Smooth muscle cell (in vitro differentiated cells): ENCODE data around the gene KLHL7. TPM values are rescaled to one million over a fixed set of nuclear protein-coding genes. Genes with fewer than 3 reads are reported as not detected.
A peak's percentile ranks its signal among the peaks of the same experiment; 100 is the strongest.
"Not testable (repeated sequence)": the region's sequence is repeated elsewhere in the genome, so short reads cannot be mapped to it uniquely, and the experiment has no call there.

Experiments
- DNase-seq: peaks from one replicate; lab custom pipeline; 2025; ENCODE audit not compliant: unreplicated experiment; lab: John Stamatoyannopoulos, UW
- H2AFZ ChIP-seq: fragments of 200-600 bp; sonication (generic); 2 replicates; pipeline ENCODE4 v1.6.0; 2016; ENCODE audit warnings: antibody characterized with exemption, low read depth, mild to moderate bottlenecking
- H3F3A ChIP-seq: fragments of 200-600 bp; sonication (generic); 2 replicates; pipeline ENCODE4 v1.6.0; 2017; ENCODE audit warnings: antibody characterized with exemption, low read depth
- H3K27ac ChIP-seq: fragments of 200-600 bp; sonication (generic); 2 replicates; pipeline ENCODE4 v1.5.1; 2016; ENCODE audit warnings: low read depth, mild to moderate bottlenecking
- H3K27me3 ChIP-seq: fragments of 200-600 bp; sonication (generic); 2 replicates; pipeline ENCODE4 v1.6.1; 2016; ENCODE audit warnings: low read depth, mild to moderate bottlenecking
- H3K36me3 ChIP-seq: fragments of 200-600 bp; sonication (generic); 2 replicates; pipeline ENCODE4 v1.5.1; 2016; ENCODE audit warnings: low read depth
- H3K4me1 ChIP-seq: fragments of 200-600 bp; sonication (generic); 2 replicates; pipeline ENCODE4 v1.5.1; 2016; ENCODE audit warnings: low read depth
- H3K4me2 ChIP-seq: fragments of 200-600 bp; sonication (generic); 2 replicates; pipeline ENCODE4 v1.6.0; 2016; ENCODE audit warnings: mild to moderate bottlenecking
- H3K4me3 ChIP-seq: fragments of 200-600 bp; sonication (generic); 2 replicates; pipeline ENCODE4 v1.5.1; 2016; ENCODE audit warnings: mild to moderate bottlenecking
- H3K79me2 ChIP-seq: fragments of 200-600 bp; sonication (generic); 2 replicates; pipeline ENCODE4 v1.6.0; 2016; ENCODE audit warnings: low read depth, mild to moderate bottlenecking
- H3K9ac ChIP-seq: fragments of 200-600 bp; sonication (generic); 2 replicates; pipeline ENCODE4 v1.6.0; 2016; ENCODE audit warnings: low read depth
- H3K9me3 ChIP-seq: fragments of 200-600 bp; sonication (generic); replicated peaks from 2 replicates; pipeline ENCODE4 v1.5.1; 2016; ENCODE audit warnings: low read depth
- H4K20me1 ChIP-seq: fragments of 200-600 bp; sonication (generic); 2 replicates; pipeline ENCODE4 v1.6.0; 2016; ENCODE audit warnings: low read depth
- CTCF ChIP-seq: fragments of 200-600 bp; sonication (generic); IDR thresholded peaks from 2 replicates; pipeline ENCODE4 v1.5.1; 2017; ENCODE audit warnings: borderline replicate concordance, mild to moderate bottlenecking, antibody characterized with exemption; ENCODE audit not compliant: insufficient read depth, poor library complexity, severe bottlenecking
- WGBS: methylation state at CpG from one replicate; pipeline ENCODE4 v1.1.7; 2016; ENCODE audit warnings: low lambda C conversion rate; 5-methylcytosine and 5-hydroxymethylcytosine counted together
- polyA plus RNA-seq: library from polyadenylated mRNA; unstranded; fragments of >200 nt; fragmentation: Nextera tagmentation; extraction: Ambion mirVana; gene quantifications from 2 replicates; pipeline ENCODE4 v1.2.1, GENCODE V29; 2016
- total RNA-seq: library from RNA; depleted of rRNA; stranded (reverse); fragments of >200 nt; gene quantifications from 2 replicates; pipeline ENCODE4 v1.2.3, GENCODE V29; 2014

The KLHL7 gene
- total and polyA plus RNA-seq, 2 experiments from 2014 or later, result 40.1 to 56.4 TPM

DNA sequence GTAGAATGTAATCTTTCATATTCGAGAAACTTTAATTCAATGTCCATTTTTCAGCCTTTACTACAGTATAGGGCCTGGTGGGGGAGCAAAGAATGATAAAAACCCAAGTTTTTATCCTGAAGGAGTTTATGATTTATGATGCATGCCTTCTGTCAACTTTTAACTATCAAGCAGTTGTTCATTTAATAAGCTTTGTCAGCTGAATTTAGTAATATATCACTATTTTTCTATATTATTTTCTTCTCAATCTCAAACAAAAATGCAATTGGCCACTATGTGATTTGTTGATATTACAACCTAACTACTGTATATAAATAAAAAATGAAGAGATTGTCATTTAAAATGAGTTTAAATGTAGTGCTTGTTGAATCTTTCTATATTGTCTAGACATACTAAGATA is 78.7 kb downstream of the KLHL7 start:
- Histone ChIP-seq H3K4me3 (peak overlapping the region; percentile 1), H2AFZ (no peak overlapping the region), H4K20me1 (peaks cover 11% of the 10 kb centered on the region), H3K36me3 (peaks cover 18% of the 10 kb centered on the region), H3K4me2 (peak overlapping the region; percentile 92), H3K27ac (no peak overlapping the region), H3F3A (no peaks in the 10 kb centered on the region), H3K27me3 (no peaks in the 10 kb centered on the region), H3K9ac (no peak overlapping the region), H3K79me2 (peaks cover 65% of the 10 kb centered on the region), H3K4me1 (peaks cover 18% of the 10 kb centered on the region), H3K9me3 (no peaks in the 10 kb centered on the region)
- DNase-seq, result no peak
- TF ChIP-seq CTCF, result no peak
- 96% methylated on average over 1 of the region's 1 CpG for WGBS

DNA sequence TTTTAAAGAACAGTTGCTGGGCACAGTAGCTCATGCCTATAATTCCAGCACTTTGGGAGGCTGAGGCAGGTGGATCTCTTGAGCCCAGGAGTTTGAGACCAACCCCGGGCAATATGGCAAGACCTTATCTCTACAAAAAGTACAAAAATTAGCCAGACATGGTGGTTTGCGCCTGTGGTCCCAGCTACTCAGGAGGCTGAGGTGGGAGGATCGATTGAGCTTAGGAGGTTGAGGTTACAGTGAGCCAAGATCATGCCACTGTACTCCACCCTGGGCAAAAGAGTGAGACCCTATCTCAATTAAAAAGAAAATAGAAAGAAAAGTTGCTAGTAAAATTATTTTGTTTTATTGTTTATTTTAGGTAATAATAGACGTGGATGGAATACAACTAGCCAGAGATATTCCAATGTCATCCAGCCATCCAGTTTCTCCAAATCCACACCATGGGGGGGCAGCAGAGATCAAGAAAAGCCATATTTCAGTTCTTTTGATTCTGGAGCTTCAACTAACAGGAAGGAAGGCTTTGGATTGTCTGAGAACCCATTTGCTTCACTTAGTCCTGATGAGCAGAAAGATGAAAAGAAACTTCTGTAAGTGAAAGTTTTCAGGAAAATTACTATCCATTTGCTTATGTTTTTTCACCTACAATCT is 79.2 kb downstream of the KLHL7 start:
- H3K9ac ChIP-seq, result no peak overlapping the region
- no peak for DNase-seq
- H3K36me3 ChIP-seq, result peaks cover 19% of the 10 kb centered on the region
- H3K4me3 ChIP-seq, result peak overlapping the region; percentile 1
- H2AFZ ChIP-seq, result no peak overlapping the region
- no peak overlapping the region for H3K27ac ChIP-seq
- peak; percentile 43 for TF ChIP-seq CTCF
- H3K79me2 ChIP-seq, result peaks cover 65% of the 10 kb centered on the region
- peaks cover 11% of the 10 kb centered on the region for H4K20me1 ChIP-seq
- H3K9me3 ChIP-seq, result no peaks in the 10 kb centered on the region
- no peaks in the 10 kb centered on the region for H3K27me3 ChIP-seq
- H3K4me1 ChIP-seq, result peaks cover 18% of the 10 kb centered on the region
- no peak overlapping the region for H3K4me2 ChIP-seq
- 91% methylated on average over 4 of the region's 4 CpGs for WGBS
- no peaks in the 10 kb centered on the region for H3F3A ChIP-seq

DNA sequence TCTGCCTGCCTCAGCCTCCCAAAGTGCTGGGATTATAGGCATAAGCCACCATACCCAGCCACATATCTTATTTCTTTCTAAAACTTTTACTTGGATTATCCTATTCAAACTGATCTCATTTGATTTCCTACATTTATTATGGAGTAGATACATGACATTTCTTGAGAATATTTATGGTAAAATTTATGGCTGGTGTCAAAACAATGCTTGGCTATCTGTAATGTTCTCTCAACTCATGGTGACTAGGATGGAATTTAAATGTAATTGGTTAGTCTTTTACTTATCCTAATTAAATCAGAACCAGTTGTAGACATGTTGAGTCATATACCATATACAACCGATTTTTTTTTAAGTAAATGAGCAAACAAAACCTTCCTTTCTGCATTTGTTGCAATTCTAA is 80.4 kb downstream of the KLHL7 start:
- no peak for TF ChIP-seq CTCF
- Histone ChIP-seq H3K4me2 (no peak overlapping the region), H3K27ac (no peak overlapping the region), H2AFZ (no peak overlapping the region), H4K20me1 (peaks cover 11% of the 10 kb centered on the region), H3K4me1 (peaks cover 18% of the 10 kb centered on the region), H3K27me3 (no peaks in the 10 kb centered on the region), H3K79me2 (peaks cover 68% of the 10 kb centered on the region), H3F3A (no peaks in the 10 kb centered on the region), H3K36me3 (peaks cover 27% of the 10 kb centered on the region), H3K4me3 (no peak overlapping the region), H3K9ac (no peak overlapping the region), H3K9me3 (no peaks in the 10 kb centered on the region)
- DNase-seq, result no peak
- 88% methylated on average over 1 of the region's 1 CpG for WGBS

DNA sequence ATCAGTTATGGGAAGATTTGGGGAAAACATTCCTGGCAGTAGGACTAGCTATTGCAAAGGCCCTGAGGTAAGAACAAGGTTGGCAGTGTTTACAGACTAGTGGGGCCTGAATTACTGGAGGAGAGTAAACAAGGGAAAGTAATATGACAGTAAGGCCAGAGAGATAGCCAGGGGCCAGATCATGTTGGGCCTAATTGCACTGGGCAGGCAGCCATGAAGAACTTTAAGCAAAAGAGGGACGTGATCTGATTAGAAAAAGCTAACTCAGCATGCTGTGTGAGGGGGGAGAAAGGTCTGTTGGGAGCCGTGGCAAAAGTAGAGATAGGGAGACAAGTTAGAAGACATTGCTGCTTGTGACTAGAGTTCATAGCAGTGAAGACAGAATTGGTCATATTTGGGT is 85.4 kb downstream of the KLHL7 start:
- H3K27me3 ChIP-seq, result no peaks in the 10 kb centered on the region
- no peak for TF ChIP-seq CTCF
- no peak overlapping the region for H3K27ac ChIP-seq
- no peak overlapping the region for H3K4me3 ChIP-seq
- H3K4me2 ChIP-seq, result no peak overlapping the region
- H3K79me2 ChIP-seq, result peaks cover 31% of the 10 kb centered on the region
- peaks cover 3% of the 10 kb centered on the region for H4K20me1 ChIP-seq
- H3K9me3 ChIP-seq, result no peaks in the 10 kb centered on the region
- 81% methylated on average over 2 of the region's 2 CpGs for WGBS
- DNase-seq, result no peak
- no peak overlapping the region for H2AFZ ChIP-seq
- no peaks in the 10 kb centered on the region for H3K4me1 ChIP-seq
- no peaks in the 10 kb centered on the region for H3F3A ChIP-seq
- H3K9ac ChIP-seq, result no peak overlapping the region
- peaks cover 26% of the 10 kb centered on the region for H3K36me3 ChIP-seq

GRCh38 chr7:23193650-23194227 is 88.2 kb downstream of the KLHL7 start:
- H3K79me2 ChIP-seq, H3K9me3 ChIP-seq, H3K4me1 ChIP-seq, H3K4me2 ChIP-seq, H4K20me1 ChIP-seq, H3K27ac ChIP-seq, DNase-seq, H3K9ac ChIP-seq, H3F3A ChIP-seq, H3K4me3 ChIP-seq, H3K27me3 ChIP-seq, H2AFZ ChIP-seq: not testable (repeated sequence)
- peaks cover 15% of the 10 kb centered on the region for H3K36me3 ChIP-seq
- 97% methylated on average over 27 of the region's 27 CpGs for WGBS
